K562 (cell line): ENCODE measurements around the gene GMPR. TPM values are rescaled to one million over a fixed set of nuclear protein-coding genes. Genes with fewer than 3 reads are reported as not detected.

Experiments
- CBFA2T2 ChIP-seq: fragments of 450-650 bp; conservative IDR thresholded peaks from 2 replicates; pipeline ENCODE4 v1.6.1; 2017; ENCODE audit warnings: mild to moderate bottlenecking
- CHD4 ChIP-seq: fragments of 200-600 bp; sonication (generic); IDR thresholded peaks from 3 replicates; pipeline ENCODE4 v1.6.1; 2012; ENCODE audit warnings: low read depth, mild to moderate bottlenecking, mixed read lengths, low read length, inconsistent platforms; ENCODE audit not compliant: insufficient read depth, insufficient replicate concordance, poor library complexity, severe bottlenecking
- ELF2 ChIP-seq: fragments of 250-450 bp; sonication (Bioruptor Pico); IDR thresholded peaks from 2 replicates; pipeline ENCODE4 v1.5.0; 2021; ENCODE audit warnings: mild to moderate bottlenecking
- HNRNPLL ChIP-seq: fragments of 200-400 bp; formaldehyde crosslinking; IDR thresholded peaks from 2 replicates; pipeline ENCODE4 v1.6.1; 2017; ENCODE audit warnings: low read length, low read depth, mild to moderate bottlenecking; ENCODE audit not compliant: poor library complexity, severe bottlenecking
- KDM5B ChIP-seq: fragments of 200-600 bp; sonication (generic); IDR thresholded peaks from 2 replicates; pipeline ENCODE4 v1.6.1; 2012; ENCODE audit warnings: low read depth, mild to moderate bottlenecking, moderate library complexity, low read length, control low read depth, inconsistent platforms; ENCODE audit not compliant: insufficient replicate concordance
- KLF10 ChIP-seq: fragments of 250-450 bp; sonication (Bioruptor Pico); IDR thresholded peaks from 2 replicates; pipeline ENCODE4 v1.6.1; 2021; ENCODE audit warnings: matching md5 sums
- KLF16 ChIP-seq: IDR thresholded peaks from 2 replicates; pipeline ENCODE4 v1.6.1; 2016; ENCODE audit warnings: antibody characterized with exemption
- MIER1 ChIP-seq: fragments of 450-650 bp; IDR thresholded peaks from 2 replicates; pipeline ENCODE4 v1.6.1; 2016; ENCODE audit warnings: antibody characterized with exemption, mild to moderate bottlenecking, low read depth
- POLR2B ChIP-seq: fragments of 450-650 bp; IDR thresholded peaks from 2 replicates; pipeline ENCODE4 v1.6.1; 2018; ENCODE audit warnings: low read depth; ENCODE audit not compliant: partially characterized antibody
- PPARD ChIP-seq: fragments of 250-450 bp; sonication (Bioruptor Pico); IDR thresholded peaks from 2 replicates; pipeline ENCODE4 v1.8.0; 2022; ENCODE audit warnings: inconsistent platforms, mild to moderate bottlenecking, moderate library complexity
- RAD21 ChIP-seq, 2 experiments: fragments of 250-450 bp in 1 of 2; fragments of 450-650 bp in 1 of 2; sonication (Bioruptor Pico) in 1 of 2; formaldehyde crosslinking in 1 of 2; IDR thresholded peaks in 1 of 2; conservative IDR thresholded peaks in 1 of 2; 2 replicates each; pipeline versions ENCODE4 v1.4.0 to v1.8.0; 2020 to 2022; ENCODE audit warnings: mild to moderate bottlenecking in 2 of 2, moderate library complexity in 1 of 2
- RBM25 ChIP-seq: fragments of 200-400 bp; formaldehyde crosslinking; IDR thresholded peaks from 2 replicates; pipeline ENCODE4 v1.6.1; 2018; ENCODE audit warnings: low read length, low read depth, moderate library complexity; ENCODE audit not compliant: severe bottlenecking
- SMAD2 ChIP-seq: fragments of 150-350 bp; IDR thresholded peaks from 2 replicates; pipeline ENCODE4 v1.6.1; 2014; ENCODE audit warnings: low read depth, mild to moderate bottlenecking, low read length
- SRSF7 ChIP-seq: fragments of 200-400 bp; formaldehyde crosslinking; optimal IDR thresholded peaks from 2 replicates; pipeline ENCODE3; 2017; ENCODE audit warnings: mild to moderate bottlenecking, low read depth, low read length
- TCF3 ChIP-seq: sonication (generic); formaldehyde crosslinking; IDR thresholded peaks from 2 replicates; pipeline ENCODE4 v1.4.0; 2020; ENCODE audit warnings: mild to moderate bottlenecking, missing genetic modification reagents
- ZNF165 ChIP-seq: fragments of 250-450 bp; sonication (Bioruptor Pico); IDR thresholded peaks from 2 replicates; pipeline ENCODE4 v1.4.0; 2020; ENCODE audit warnings: borderline replicate concordance
- ZNF174 ChIP-seq: fragments of 250-450 bp; sonication (Bioruptor Pico); IDR thresholded peaks from 2 replicates; pipeline ENCODE4 v1.4.0; 2020; ENCODE audit warnings: mild to moderate bottlenecking
- ZNF324 ChIP-seq: fragments of 250-450 bp; sonication (Bioruptor Pico); IDR thresholded peaks from 2 replicates; pipeline ENCODE4 v1.4.0; 2020; ENCODE audit warnings: mild to moderate bottlenecking
- ZNF830 ChIP-seq: fragments of 250-450 bp; sonication (Bioruptor Pico); IDR thresholded peaks from 2 replicates; pipeline ENCODE4 v1.5.0; 2021; ENCODE audit warnings: mild to moderate bottlenecking
- polyA plus RNA-seq, 8 experiments: library from polyadenylated mRNA; depleted of rRNA in 4 of 8; stranded (reverse) in 5 of 8; unstranded in 3 of 8; fragments of >200 nt; fragmentation: Nextera tagmentation in 2 of 8; fragmentation: Illumina TruSeq in 1 of 8; extraction: Ambion mirVana in 2 of 8; extraction: Trizol in 1 of 8; gene quantifications; 2 replicates each; pipeline versions ENCODE4 v1.2.1 to v1.2.3, GENCODE V29; 2011 to 2014; ENCODE audit warnings: inconsistent platforms in 1 of 8, missing spikeins in 1 of 8
- total RNA-seq, 7 experiments: library from RNA; depleted of rRNA in 6 of 7; stranded (reverse); fragments of >200 nt in 6 of 7; fragmentation: Illumina TruSeq in 2 of 7; extraction: Trizol in 2 of 7; gene quantifications; 2 replicates each; pipeline versions ENCODE4 v1.2.1 to v1.2.3, GENCODE V29; 2011 to 2021; ENCODE audit warnings: low replicate concordance in 1 of 7
- TF ChIP-seq, protein P1 (sequence below): sonication (generic); formaldehyde crosslinking; IDR thresholded peaks from 2 replicates; pipeline ENCODE4 v1.8.1; 2023; ENCODE audit warnings: mild to moderate bottlenecking, missing genetic modification reagents
- TF ChIP-seq, protein P2 (sequence below): fragments of 450-650 bp; formaldehyde crosslinking; IDR thresholded peaks from 2 replicates; pipeline ENCODE4 v1.4.0; 2022; ENCODE audit warnings: missing genetic modification characterization
- TF ChIP-seq, protein P3 (sequence below): fragments of 450-650 bp; formaldehyde crosslinking; IDR thresholded peaks from 2 replicates; pipeline ENCODE4 v1.4.0; 2022; ENCODE audit warnings: mild to moderate bottlenecking, moderate library complexity
- TF ChIP-seq, protein P4 (sequence below): fragments of 200-400 bp; formaldehyde crosslinking; IDR thresholded peaks from 2 replicates; pipeline ENCODE4 v1.6.1; 2017; ENCODE audit warnings: mild to moderate bottlenecking, low read depth, low read length, moderate library complexity

The GMPR gene
- total and polyA plus RNA-seq, 9 of the 15 experiments (the other 6 are each of a cell fraction or from before 2014, with no cell fraction given), result 34.6 to 83.7 (median 49.8) TPM

DNA sequence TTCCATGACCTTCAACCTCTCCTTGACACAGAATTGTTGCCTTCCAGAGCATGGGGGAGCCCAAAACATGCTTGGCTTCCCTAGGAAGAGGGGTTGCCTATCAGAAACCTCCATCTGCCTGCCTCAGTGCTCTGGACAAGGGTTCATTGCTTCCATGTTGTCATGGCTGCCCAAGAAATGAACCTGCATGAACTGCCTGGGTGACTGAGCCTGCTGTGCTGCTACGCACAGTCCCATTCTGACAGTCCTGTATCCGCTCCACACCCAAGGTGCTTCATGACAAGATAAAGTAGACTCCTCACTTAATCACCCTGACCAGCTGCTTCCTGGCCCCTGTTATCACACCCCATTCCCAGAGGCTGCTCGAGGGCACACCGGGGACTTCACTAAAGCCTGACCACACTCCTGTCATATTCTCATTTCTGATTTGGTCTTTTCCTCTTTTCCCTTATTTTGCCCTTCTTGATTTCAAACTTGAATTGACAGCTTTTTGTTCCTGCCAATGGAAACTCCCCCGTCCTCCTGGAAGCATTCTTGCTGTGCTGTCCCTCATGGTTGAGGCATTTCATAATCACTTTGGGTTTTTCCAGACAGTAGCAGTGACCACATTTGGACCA lies 31.9 kb downstream of the GMPR start (continued):
- TF ChIP-seq RAD21 (CRISPR knock-in tag; conservative IDR thresholded peaks at IDR 0.05 in 1 of 2, IDR thresholded peaks at IDR 0.05 in 1 of 2) (no peak), ZNF165 (CRISPR knock-in tag) (no peak), KDM5B (no peak), SMAD2 (no peak), ZNF324 (peak; percentile 49; the same call in 1 of the 2 replicates), ZNF174 (no peak), MIER1 (no peak; the same call in 1 of the 2 replicates), CHD4 (no peak), KLF16 (peak; percentile 97), HNRNPLL (peak; percentile 48), CBFA2T2 (peak; percentile 99), ELF2 (CRISPR knock-in tag) (0 out of 2 replicates have a peak, but pooled peaks have one; percentile 24), RBM25 (no peak), ZNF830 (CRISPR knock-in tag) (no peak), PPARD (no peak), SRSF7 (no peak), KLF10 (CRISPR knock-in tag) (no peak), POLR2B (no peak), TCF3 (peak; percentile 100)
- TF ChIP-seq, protein P1, sequence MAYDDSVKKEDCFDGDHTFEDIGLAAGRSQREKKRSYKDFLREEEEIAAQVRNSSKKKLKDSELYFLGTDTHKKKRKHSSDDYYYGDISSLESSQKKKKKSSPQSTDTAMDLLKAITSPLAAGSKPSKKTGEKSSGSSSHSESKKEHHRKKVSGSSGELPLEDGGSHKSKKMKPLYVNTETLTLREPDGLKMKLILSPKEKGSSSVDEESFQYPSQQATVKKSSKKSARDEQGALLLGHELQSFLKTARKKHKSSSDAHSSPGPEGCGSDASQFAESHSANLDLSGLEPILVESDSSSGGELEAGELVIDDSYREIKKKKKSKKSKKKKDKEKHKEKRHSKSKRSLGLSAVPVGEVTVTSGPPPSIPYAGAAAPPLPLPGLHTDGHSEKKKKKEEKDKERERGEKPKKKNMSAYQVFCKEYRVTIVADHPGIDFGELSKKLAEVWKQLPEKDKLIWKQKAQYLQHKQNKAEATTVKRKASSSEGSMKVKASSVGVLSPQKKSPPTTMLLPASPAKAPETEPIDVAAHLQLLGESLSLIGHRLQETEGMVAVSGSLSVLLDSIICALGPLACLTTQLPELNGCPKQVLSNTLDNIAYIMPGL (CRISPR knock-in tag), result no peak
- TF ChIP-seq, protein P2, sequence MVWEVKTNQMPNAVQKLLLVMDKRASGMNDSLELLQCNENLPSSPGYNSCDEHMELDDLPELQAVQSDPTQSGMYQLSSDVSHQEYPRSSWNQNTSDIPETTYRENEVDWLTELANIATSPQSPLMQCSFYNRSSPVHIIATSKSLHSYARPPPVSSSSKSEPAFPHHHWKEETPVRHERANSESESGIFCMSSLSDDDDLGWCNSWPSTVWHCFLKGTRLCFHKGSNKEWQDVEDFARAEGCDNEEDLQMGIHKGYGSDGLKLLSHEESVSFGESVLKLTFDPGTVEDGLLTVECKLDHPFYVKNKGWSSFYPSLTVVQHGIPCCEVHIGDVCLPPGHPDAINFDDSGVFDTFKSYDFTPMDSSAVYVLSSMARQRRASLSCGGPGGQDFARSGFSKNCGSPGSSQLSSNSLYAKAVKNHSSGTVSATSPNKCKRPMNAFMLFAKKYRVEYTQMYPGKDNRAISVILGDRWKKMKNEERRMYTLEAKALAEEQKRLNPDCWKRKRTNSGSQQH (CRISPR knock-in tag), result no peak
- TF ChIP-seq, protein P3, sequence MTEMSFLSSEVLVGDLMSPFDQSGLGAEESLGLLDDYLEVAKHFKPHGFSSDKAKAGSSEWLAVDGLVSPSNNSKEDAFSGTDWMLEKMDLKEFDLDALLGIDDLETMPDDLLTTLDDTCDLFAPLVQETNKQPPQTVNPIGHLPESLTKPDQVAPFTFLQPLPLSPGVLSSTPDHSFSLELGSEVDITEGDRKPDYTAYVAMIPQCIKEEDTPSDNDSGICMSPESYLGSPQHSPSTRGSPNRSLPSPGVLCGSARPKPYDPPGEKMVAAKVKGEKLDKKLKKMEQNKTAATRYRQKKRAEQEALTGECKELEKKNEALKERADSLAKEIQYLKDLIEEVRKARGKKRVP (CRISPR knock-in tag), result no peak; the same call in 1 of the 2 replicates
- TF ChIP-seq, protein P4, sequence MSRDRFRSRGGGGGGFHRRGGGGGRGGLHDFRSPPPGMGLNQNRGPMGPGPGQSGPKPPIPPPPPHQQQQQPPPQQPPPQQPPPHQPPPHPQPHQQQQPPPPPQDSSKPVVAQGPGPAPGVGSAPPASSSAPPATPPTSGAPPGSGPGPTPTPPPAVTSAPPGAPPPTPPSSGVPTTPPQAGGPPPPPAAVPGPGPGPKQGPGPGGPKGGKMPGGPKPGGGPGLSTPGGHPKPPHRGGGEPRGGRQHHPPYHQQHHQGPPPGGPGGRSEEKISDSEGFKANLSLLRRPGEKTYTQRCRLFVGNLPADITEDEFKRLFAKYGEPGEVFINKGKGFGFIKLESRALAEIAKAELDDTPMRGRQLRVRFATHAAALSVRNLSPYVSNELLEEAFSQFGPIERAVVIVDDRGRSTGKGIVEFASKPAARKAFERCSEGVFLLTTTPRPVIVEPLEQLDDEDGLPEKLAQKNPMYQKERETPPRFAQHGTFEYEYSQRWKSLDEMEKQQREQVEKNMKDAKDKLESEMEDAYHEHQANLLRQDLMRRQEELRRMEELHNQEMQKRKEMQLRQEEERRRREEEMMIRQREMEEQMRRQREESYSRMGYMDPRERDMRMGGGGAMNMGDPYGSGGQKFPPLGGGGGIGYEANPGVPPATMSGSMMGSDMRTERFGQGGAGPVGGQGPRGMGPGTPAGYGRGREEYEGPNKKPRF, result no peak
